Forelimb muscle (tissue), 1 donor: ENCODE data around the gene CD86. TPM values are rescaled to one million over a fixed set of nuclear protein-coding genes. Genes with fewer than 3 reads are reported as not detected.

Experiments
- DNase-seq: peaks from one replicate; pipeline ENCODE4 v3.0.0-alpha.2; 2013; ENCODE audit warnings: low read depth
- polyA plus RNA-seq: library from polyadenylated mRNA; unstranded; fragments of 120-200 nt; gene quantifications from one replicate; pipeline ENCODE4 v1.2.1, GENCODE V29; 2013; ENCODE audit not compliant: insufficient read length

The CD86 gene
- polyA plus RNA-seq, 1 donor = 1.5 TPM

DNA sequence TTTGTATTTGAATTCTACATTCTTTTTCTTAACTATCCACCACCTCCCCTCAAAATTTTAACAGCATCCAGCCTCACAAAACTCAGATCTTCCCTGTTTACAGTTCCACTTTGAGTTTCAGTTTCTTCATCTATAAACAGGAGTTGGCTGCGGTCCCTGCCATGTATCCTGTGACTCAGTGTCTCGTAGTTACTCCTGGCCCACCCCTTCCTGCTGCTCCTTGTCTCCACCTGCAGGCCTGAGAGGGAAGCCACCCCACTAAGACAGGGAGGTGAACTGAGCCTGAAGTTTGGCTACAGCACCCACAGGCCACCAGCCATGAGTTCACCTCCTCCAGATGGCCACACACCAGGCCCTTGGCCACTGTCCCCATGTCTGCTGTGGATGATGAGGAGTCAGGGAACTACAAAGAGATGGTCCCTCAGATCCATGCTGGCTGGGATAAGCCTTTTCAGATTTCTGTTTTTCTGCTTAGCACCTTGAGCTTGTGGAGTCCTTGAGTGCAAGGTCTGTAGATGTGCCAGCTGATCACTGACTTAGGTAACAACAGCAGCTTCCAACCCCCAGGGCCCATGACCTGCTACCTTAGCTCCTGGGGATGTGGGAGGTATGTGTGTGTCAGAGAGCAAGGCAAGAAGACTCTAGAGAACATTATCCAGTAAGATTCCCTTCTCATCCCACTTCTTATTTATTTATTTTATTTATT lies 37.5 kb downstream of the CD86 start:
- DNase-seq = no peak

DNA sequence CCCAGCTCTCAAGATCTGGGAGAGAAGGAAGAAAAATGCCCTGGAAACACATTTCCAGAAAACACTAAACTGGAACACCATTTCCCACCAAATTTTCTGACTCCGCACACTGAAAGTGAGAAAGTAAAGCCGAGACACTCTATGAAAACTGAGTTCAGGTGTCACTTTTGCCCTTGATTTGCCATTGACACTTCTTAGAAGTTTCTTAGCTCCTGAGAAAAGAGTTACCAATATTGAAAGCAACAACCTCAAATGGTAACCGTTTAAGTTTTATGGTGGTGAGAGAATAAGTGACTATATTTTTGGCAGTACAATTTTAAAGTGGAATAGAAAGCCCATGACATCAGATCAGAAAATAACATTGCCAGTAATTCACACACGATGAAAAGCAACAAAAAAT lies 39.0 kb downstream of the CD86 start:
- no peak for DNase-seq

DNA sequence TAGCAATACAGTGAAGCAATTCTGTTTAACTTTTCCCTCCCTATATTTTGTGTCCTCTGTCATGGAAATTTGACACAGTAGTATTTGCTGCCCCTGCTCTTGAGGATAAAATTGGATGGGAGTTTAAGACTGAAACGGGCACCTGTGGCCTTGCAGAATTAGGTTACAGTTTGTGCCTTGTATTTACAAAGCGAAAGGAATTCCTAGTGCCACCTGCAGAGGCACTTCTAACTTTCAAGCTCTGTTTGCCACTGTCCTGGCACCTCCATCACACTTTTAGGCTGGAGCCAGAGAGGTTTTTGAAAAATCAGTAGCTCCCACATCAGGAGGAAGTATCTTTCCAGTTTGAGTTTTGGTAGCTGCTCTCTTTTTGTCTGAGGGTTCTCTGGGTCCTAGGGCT lies 39.5 kb downstream of the CD86 start:
- no peak for DNase-seq

DNA sequence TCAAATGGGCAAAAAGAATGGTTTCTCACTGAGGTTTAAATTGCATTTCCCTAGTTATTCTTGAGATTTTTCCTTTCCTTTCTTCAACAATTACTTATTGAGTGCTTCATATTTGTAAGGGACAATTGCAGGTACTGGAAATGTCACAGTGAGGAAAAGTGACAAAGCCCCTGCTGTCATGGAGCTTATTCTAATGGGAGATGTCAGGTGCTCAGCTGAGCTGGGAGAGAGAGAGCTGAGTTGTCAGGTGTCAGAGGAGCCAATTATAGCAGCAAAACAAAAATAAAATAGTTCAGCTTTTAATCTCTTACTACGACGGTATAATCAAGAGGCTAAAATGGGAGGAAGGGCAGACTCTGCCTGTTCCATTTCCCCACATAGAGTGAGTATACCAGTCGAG lies 42.0 kb downstream of the CD86 start:
- DNase-seq = no peak

DNA sequence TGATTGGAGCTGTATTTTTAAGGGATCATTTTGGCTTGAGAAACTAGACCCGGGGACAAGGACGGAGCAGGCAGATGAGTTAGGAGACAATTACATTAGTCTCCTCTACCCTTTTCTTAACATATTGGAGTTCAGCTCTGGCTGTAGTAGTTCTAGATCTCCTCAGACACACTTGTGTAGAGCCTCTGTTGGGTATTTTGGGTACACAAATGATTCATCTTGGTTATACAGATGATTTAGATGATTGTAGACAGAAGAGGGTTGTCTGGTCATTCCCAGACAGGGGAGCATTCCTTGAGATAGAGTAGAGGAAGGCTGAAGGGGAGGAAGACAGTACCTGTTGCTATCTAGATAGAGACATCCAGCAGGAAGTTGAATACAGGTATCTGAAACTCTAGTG lies 43.4 kb downstream of the CD86 start:
- no peak for DNase-seq

DNA sequence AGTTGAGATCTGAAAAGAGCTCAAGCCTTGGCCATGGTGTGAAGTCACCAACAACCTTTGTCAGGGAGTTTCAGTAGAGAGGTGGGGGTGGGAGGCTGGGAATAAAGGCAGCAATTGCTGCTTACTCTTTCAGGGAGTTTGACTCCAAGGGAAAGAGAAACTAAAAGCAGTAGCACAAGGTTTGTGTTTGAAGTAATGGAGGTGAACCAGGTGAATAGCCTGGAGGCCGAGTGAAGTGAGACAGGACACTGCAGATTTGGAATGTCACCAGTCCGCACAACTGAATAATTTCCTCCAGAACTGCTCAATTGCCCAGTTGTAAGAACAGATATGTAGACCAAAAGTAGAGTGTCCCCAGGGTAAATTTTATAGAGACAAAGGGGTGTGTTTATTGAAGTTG lies 44.1 kb downstream of the CD86 start:
- no peak for DNase-seq

DNA sequence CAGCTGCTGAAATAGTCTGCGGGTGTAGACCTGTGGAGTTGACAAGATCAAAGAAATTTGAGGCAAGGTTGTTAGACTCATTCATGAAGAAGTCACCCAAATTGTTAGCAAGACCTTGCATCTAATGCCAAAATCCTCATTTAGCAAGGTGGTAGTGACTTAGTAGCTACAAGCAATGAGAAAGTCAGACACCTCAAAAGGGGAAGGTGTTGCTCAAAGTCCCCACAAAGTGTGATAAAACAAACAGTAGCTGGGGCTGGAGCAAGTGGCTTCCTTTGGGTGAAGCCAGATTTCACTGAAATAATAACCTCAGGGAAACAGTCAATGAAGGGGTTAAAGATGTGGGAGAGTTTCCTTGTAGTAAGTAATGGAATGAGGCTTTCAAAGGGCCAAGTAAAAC lies 44.9 kb downstream of the CD86 start:
- DNase-seq = no peak

DNA sequence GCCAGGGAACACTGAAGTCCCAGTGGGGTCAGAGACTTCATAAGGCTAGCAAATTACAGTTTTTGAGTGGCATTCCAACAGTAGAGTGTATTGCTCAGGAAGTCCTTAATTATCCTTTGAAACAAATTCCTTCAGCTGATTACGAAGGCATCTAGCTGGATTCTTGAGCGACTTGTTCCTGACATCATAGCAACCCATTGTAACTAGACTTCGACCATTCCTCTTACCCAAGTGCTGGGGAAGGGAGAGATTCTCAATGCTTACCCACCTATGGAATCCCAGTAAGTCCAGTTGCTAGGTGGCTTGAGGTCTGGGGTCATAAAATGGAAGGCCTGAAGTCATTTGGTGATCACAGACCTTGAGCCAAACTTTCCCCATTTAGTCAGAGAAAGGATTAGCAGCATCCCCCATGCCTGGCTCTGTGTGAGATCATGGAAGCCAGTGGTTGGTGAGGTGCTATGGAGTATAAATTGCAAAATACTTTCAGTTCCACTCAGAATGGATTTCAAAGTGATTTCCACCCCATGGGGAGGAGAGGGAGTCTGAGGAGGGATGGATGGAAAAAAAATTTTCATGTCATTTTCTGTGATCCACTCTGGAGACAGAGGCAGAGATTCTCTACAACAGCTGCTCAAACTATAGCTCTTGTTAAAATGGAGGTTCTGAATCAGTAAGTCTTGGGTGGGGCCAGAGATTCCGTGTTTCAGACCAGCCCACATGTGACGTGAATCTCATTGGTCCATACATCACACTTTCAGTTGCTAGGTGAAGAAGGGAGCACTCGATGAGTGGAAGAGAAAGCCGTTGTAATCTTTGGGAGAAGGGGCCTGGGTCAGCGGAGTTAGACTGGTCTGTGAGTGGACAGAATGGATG lies 45.7 kb downstream of the CD86 start:
- no peak for DNase-seq

DNA sequence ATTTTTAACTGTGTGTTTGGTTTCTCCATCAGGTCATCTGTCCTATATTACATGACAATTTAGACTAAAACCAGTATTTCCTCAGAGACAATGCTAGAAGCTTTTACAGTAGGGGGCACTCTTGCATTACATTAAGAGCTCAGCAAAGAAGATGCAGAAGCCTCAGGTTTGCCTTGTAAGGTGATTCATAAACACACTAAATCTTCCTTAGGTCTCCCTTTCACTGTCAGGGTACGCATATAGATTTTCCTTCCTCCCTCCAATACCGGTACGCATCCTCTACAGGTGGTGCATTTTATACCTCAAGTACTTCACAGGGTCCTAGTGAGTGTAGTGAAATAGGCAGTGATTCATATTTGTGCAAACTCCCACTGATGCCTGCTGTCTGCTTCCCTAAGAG lies 46.5 kb downstream of the CD86 start:
- no peak for DNase-seq

DNA sequence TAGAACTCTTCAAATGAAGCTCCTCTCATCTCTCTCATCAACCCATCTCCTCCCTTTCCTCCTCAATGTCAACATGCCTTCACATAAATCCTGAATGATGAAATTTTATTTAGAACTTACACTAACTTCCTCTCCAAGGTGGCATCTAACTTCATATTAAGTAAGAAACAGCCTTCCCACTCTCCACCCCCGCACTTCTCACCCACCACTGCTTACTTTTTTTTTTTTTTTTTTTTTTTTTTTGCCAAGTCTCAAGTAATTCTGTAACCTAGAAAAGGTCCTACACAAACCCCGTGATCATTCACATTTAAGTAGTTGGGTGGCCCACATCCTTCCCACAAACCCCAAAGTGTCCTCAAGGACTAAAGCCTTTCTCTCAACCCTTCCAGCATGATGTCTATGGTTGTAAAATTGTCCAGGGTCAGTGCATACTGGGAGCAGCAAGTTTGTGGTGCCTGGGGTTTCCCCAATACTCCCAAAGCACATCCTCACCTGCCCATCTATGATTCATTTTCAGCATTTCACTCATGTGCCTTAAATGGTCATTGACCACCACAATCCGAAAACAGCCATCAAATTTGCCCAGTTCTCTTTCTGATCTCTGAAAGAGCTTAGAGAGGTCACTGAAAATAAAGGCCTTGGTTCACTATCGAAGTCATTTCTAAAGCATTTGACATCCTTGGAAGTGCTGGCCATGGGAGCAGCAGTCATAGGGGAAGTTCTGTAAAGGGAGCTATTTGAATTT lies 47.2 kb downstream of the CD86 start:
- DNase-seq = no peak

DNA sequence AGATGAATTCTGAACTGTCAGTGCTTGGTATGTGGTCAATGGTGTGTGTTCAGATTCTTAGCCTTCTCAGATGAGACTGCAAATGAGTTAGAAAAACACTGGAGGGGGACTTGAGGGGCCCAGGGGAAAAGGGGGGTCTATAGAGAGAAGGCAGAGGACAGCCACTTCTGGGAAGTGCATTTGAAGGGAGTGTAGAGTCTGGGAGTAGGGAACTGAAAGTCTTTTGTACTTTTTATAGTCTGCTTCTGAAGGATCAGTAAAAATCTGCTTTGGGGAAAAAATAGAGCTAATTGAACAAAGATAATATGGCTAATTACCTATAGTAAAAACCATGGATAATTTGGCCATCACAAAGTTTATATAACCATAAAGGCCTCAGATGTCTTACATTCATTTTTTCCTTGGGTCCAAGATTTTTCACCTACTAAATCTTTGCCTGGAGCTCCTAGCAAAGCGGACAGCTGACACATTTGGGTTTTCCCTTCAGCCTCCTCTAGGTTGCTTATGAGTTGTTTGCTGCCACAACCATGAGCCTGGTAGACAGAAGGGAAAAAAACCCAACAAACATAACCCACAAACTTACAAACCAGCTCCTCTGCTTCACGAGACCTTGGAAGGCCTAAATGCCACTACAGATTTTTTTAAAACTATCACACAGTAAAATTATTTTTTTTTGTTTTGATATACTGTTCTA lies 48.8 kb downstream of the CD86 start:
- no peak for DNase-seq

DNA sequence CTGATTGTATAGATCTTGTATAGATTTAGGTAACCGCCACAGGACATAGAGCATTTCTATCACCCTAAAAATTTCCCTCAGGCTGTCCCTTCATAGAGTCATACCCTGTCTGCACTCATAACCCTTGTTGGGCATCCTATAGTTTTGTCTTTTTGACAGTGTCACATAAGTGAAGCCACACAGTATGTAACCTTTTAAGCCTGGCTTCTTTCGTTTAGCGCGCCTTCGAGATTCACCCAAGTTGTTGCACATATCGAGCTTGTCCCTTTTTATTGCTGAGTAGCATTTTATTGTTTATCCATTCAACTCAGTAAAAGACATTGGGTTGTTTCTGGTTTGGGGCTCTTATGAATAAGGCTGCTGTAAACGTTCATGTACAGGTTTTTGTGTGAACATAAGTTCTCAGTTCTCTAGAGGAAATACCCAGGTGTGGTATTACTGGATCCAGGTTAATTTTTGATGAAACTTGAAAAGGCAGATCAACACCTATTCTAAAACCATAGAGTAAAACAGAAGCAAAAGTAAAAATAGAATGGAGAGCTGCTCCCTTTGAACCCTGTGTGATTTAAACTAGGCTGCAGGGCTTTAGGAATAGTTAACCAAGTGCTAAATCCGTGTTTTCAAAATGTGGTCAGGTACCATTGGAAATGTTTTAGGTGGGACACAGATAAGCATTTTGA lies 49.5 kb downstream of the CD86 start:
- no peak for DNase-seq

DNA sequence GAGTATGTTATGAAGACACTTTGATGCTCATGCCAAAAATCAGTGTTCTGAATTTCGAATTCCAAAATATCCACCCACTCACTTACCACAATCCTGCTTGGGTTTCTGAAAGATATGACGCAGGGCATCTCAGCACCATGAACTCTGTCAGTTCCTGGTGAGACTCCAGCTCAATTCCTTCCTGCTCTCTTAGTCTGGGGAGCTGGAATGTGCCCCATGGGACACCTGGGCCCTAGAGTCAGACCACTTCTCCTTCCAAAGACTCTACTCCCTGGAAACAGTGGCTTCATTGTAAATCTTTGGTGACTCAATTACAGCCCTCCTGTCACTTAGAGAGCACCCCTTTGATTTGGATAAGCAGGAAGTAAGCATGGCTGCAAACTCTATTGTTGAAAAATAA lies 50.5 kb downstream of the CD86 start:
- DNase-seq = no peak

DNA sequence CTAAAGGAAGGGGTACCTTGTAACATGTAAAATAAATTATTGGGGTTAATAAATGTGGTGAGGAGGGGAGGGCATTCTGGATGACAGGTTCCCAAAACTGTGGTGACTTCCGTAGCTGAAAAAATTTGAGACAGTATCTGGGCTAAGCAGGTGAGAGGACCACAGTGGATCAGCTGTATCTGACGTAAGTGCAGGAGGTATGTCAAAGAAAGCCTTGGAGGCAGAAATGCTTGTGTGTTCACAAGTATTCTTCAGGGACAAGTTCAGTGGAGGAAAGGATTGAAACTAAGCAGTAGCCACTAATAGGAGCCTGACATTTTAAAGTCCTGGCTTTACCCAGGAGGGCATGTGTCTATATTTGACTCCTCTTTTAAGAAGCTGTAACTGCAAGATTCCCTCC lies 52.0 kb downstream of the CD86 start:
- no peak for DNase-seq

DNA sequence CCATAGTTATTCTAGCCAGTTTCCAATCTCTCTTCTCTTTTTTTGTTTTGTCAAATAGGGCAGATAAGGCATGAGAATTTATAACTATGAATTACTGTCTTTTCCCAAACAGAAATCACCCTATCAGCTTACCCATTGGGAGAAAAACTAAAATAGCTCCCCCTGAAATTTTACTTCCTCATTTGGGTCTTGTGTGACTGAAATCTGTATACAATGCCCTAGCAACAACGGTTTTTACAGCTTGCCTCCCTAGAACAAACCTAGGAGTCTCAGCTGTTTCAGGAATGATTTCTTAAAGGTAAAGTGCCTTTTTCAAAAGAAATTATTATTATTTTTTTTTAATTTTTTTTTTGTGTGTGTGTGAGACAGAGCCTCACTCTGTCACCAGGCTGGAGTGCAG lies 56.8 kb downstream of the CD86 start:
- DNase-seq = no peak

DNA sequence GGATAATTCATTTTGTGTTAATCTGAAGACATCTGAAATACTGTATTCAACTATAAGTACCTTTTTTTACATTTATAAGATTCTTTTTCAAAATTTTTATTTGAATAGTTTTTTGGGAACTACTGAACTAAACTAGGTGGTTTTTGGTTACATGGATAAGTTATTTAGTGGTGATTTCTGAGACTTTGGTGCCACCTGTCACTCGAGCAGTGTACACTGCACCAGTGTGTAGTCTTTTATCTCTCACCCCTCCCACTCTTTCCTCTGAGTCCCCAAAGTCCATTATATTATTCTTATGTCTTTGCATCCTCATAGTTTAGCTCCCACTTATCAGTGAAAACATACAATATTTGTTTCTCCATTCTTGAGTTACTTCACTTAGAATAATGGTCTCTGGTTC lies 57.6 kb downstream of the CD86 start:
- DNase-seq = no peak

DNA sequence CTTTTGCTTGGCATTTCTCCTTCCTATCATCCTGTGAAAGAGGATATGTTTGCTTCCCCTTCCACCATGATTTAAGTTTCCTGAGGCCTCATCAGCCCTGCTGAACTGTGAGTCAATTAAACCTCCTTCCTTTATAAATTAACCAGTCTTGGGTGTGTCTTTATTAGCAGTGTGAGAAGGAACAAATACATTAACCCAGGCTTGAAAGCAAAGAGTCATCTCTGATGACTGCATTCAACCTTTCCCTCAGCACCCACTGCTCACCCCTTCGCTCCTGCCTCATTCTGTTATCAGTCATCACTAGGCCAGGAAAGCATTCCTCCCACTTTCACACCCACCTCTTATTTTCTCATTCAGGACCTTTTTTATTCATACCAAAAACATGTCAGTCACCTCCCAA lies 68.7 kb downstream of the CD86 start:
- no peak for DNase-seq

DNA sequence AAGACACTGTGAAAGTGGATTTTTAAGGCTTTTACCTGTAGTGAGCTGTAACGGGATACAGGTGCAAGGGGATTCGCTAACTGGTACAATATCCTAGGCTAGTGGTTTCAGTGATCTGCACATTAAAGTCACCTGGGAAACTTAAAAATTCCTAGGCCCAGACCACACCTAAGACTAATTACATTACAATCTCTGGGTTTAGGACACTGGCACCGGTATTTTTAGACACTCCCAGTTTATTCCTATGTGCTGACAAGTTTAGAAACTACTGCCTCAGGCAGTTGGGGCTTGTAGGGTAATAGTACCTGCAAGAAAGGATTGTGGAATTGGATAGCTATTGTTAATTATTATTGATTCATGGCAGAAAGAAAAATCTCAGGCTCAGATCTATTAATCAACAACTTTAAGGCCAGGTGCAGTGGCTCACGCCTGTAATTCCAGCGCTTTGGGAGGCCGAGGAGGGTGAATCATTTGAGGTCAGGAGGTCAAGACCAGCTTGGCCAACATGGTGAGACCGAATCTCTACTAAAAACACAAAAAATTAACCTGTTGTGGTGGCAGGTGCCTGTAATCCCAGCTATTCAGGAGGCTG lies 77.9 kb downstream of the CD86 start:
- no peak for DNase-seq

DNA sequence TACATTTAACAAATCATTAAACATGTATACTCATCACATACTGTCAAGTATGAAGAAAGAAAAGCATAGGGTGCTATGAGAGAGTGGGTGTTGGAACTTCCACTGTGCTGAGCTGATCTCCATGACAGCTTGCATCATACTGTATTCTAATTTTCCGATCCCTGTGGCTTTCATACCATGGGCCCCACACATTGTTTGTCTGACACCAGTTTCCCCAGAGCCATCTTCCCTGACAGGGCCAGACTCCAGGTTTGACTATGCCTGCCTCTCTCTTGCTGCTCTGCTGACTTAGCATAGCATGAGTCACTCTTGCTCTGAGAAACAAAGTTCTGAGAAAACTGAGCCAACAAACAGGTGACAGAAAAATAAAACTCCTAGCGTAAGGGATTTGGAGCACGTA lies 91.3 kb downstream of the CD86 start:
- DNase-seq = no peak

DNA sequence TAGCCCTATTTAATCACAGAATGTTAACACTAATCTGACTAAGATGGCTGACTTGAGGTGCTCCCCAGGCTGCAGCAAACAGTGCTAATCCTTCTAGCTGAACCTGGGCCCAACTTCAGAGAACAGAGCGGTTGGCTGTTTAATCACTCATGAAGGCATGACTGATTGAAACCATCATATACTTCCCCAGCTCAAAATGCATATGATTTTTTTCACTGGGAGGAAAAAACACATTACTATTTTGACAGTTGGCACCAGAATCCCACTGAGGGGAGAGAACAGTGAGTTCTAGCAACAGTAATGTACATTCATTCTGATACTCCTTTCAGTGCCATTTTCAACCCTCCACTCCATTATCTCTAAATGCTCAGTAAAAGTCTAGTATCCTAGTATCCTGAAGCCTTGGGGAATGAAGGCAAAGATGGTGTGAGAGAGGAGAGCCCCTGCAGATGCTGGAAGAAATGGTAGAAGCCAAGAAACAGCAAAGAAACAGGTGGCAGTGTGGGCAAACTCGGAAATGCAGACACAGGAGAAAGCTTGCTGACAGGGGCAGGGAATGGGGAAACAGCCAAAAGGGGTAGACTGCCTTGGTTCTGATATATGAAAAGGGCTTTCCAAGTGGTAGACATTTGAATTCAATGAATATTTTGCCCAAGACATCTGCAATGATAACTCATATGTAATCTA lies 93.9 kb downstream of the CD86 start:
- DNase-seq = no peak

DNA sequence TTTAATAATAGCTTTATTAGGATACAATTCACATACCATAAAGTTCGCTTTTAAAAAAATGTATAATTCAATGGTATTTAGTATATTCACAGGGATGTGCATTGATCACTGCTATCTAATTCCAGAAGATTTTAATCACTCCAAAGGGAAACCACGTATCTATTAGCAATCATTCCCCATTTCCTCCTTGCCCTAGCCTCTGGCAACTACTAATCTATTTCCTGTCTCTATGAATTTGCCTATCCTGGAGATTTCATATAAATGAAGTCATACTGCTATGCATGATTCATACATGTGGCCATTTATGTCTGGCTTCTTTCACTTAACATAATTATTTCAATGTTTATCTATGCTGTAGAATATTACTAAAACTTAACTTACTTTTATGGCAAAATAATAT lies 96.3 kb downstream of the CD86 start:
- no peak for DNase-seq
